ENCODE data around the gene NUDT8.

NUDT8 gene

GRCh38 chr11:67616431-67617242 lies 13.1 kb downstream of the NUDT8 start:
- no peak for DNase-seq (ENCODE audit: low spot score)
- TF ChIP-seq CTCF (IDR thresholded peaks at IDR 0.05; ENCODE audit: extremely low read depth, insufficient read depth, missing control alignments): no peak
- in situ Hi-C loops (cut with MboI; ENCODE audit: low pct_unique_long_range_greater_than_20kb, low sequenced_read_pairs, unreplicated experiment): no loop called here

- no peak for TF ChIP-seq CTCF (IDR thresholded peaks at IDR 0.05; ENCODE audit: extremely low read depth, insufficient read depth, missing control alignments)
- in situ Hi-C loops (cut with MboI; ENCODE audit: low pct_unique_long_range_greater_than_20kb, low sequenced_read_pairs, unreplicated experiment): no loop called here
- no peak for DNase-seq (ENCODE audit: low spot score)
Observed at GRCh38 chr11:67615728-67616430, 13.9 kb downstream of the NUDT8 start.

GRCh38 chr11:67614730-67615714 lies 14.7 kb downstream of the NUDT8 start:
- TF ChIP-seq CTCF (IDR thresholded peaks at IDR 0.05; ENCODE audit: extremely low read depth, insufficient read depth, missing control alignments): peak; percentile 61
- in situ Hi-C loops (cut with MboI; ENCODE audit: low pct_unique_long_range_greater_than_20kb, low sequenced_read_pairs, unreplicated experiment): no loop called here
- DNase-seq (ENCODE audit: low spot score): peak; percentile 57

GRCh38 chr11:67613960-67614715 lies 15.6 kb downstream of the NUDT8 start:
- in situ Hi-C loops (cut with MboI; ENCODE audit: low pct_unique_long_range_greater_than_20kb, low sequenced_read_pairs, unreplicated experiment): no loop called here
- peak; percentile 87 for DNase-seq (ENCODE audit: low spot score)
- TF ChIP-seq CTCF (IDR thresholded peaks at IDR 0.05; ENCODE audit: extremely low read depth, insufficient read depth, missing control alignments): peak; percentile 58

- in situ Hi-C loops (cut with MboI; ENCODE audit: low pct_unique_long_range_greater_than_20kb, low sequenced_read_pairs, unreplicated experiment): no loop called here
- no peak for TF ChIP-seq CTCF (IDR thresholded peaks at IDR 0.05; ENCODE audit: extremely low read depth, insufficient read depth, missing control alignments)
- DNase-seq (ENCODE audit: low spot score): no peak
Observed at GRCh38 chr11:67613313-67613959, 16.3 kb downstream of the NUDT8 start.
